Measurements from ENCODE around the gene ZNF683. TPM values are rescaled to one million over a fixed set of nuclear protein-coding genes. Genes with fewer than 3 reads are reported as not detected.
"Not testable (repeated sequence)": the region's sequence is repeated elsewhere in the genome, so short reads cannot be mapped to it uniquely, and the experiment has no call there.

ZNF683 gene
- not detected for total RNA-seq

- not testable (repeated sequence) for DNase-seq
These were observed at the start of gene ZNF683 for GRCh38 chr1:26372611-26373010. ZNF683 (minus strand) TSS chr1:26372750; CDS start chr1:26368571, 4,179 bp downstream.

- no peak for DNase-seq
These were observed 46.9 kb upstream of the ZNF683 start for GRCh38 chr1:26419494-26419893.

- no peak for DNase-seq
These were observed 46.4 kb upstream of the ZNF683 start for GRCh38 chr1:26418865-26419349.

DNA sequence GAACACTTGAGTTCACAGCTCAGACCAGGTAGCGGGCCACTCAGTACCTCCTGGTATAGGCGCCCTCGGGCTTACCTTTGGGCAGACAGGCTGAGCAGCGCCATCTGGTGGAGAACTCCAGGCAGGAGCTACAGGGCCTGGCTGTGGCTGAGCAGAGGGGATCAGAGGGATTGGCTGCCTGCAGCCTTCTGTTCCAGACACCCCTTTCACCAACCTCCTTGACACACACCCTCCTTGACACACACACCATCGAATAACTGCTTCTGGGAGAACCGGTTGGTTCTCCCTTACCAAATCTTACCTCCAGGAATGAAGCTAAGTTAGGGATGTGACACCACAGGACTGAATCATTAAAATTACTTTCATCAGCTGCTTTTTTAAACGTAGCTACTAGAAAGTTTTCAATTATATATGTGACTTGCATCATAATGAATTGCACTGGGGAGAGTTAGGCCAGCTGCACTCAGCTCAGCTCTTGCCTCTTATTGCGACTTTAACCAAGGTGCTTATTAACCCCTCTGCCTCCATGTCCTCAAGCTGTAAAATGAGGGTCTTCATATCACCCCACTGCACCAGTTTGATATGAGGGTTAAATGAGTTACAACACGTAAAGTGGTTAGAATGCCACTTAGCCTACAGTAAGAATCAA, 44.7 kb upstream of the ZNF683 start:
- DNase-seq, result peak; percentile 16

DNA sequence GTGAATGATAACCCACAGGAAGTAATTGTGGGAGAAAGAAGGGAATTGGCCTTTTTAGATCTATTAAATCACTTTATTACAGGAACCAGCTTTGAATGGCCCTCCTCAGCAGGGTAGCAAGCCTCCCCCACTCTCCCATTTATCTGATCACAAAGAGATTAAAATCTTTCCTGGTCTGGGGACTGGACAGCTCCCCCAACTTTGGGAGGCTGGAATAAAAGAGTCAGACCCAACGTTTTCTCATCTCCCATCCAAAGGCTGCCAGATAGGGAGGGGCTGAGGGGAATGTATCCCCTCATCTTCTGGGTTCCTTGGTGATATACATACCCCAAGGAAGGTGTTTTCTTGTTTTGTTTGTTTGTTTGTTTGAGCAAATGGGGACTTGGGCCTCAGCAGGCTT, 40.5 kb upstream of the ZNF683 start:
- no peak for DNase-seq

DNA sequence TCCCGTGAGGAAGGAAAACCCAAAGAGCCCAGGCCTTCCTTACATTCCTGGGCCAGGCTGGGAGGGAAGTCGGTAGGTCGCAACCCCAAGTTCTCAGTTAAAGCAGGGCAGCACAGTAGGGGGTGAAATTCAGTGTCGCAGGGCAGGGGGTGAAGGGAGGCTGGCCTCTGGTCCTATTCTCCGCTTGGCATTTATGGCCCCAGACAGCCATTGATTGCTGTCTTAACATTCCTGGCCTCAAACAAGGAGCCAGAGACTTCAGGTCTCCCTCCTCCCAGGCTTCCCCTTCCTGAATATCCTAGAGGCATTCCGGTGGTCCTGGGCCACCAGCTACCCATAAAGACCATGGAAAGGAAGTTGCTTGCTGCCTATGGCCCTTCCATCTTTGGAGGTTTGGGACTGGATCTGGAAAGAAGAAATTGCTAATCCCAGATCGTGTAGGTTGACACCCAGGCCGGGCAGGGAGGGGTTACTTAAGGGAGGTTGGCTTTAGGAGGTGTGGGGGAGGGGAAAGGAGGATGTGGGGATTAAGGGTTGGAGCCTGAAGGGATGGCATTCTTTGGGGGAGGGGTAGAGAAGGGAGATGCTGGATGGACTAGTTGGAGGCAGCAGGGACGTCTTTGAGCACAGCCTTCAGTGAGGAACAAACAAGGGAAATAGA, 39.8 kb upstream of the ZNF683 start:
- DNase-seq, result no peak

DNA sequence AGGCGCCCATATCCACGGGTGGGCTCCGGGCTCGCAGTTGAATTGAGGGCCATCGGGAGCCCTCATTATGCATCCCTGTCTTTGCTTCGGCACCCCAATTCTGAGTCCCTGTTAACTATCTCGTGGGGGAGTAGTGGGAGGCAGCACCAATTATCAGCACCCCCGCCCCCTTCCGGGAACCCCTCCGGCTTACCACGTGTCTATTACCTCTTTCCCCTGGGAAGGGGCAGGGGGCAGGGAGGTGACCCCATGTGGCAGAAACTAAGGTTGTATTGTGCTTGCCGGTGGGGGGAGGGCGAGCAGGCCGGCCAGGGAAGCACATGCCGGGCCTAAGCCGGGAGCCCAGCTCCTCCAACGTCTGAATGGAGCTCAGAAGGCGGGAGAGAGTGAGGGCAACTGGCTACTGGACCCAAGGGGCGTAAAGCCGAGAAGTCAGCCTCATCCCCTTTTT, 39.1 kb upstream of the ZNF683 start:
- no peak for DNase-seq

DNA sequence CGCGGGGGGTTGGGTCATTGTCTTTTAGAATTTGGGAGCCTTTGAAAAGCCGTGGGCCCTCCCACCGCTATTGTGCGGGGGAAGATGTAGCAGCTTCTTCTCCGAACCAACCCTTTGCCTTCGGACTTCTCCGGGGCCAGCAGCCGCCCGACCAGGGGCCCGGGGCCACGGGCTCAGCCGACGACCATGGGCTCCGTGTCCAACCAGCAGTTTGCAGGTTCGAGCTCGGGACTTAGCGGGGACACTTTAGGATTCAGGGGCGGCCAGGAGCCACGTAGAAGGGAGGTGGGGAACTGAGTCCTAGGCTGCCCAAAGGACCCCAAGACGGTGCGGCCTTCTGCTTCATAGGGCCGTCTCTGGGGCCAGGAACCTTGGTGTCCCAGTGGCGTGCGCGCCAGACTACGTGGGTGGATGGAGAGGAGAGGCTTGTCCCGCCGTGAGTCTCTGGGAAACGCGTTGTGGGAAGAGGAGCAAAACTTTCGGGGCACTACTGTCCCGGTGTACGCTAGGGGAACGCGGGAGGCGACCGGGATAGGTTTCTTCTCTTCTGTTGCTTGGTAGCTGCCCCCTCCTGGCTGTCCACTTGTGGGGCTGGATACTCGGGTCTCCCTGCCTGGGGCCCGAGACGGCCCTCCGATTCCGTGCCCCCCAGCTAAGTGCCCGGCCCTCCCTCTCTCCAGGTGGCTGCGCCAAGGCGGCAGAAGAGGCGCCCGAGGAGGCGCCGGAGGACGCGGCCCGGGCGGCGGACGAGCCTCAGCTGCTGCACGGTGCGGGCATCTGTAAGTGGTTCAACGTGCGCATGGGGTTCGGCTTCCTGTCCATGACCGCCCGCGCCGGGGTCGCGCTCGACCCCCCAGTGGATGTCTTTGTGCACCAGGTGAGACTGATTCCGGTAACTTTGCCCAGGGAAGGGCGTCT, 38.4 kb upstream of the ZNF683 start, which contains the start of gene LIN28A:
LIN28A (plus strand) TSS at position 112 of the 918 bp plus-strand sequence; CDS start at position 187, 75 bp downstream.
- DNase-seq, result no peak

DNA sequence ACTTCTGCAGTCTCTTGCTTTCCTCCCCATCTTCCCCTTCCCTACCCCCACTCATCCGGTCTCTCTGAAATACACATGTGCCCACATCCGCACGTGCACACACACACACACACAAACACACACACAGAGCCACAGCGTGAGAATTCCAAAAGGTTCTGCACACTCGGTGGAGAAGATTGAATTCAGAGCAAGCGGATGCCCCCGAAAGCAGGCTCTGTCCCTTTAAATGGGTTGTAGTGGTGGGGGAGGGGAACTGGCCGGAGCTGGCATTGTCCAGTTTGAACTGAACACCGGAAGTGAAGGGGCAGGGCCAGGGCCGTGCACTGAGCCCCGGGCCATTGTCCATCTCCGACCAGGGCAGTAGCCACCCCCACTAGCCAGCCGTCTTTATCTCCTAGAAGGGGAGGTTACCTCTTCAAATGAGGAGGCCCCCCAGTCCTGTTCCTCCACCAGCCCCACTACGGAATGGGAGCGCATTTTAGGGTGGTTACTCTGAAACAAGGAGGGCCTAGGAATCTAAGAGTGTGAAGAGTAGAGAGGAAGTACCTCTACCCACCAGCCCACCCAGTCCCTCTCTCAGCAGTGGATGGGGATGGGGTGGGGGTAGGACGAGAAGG, 36.7 kb upstream of the ZNF683 start:
- no peak for DNase-seq

DNA sequence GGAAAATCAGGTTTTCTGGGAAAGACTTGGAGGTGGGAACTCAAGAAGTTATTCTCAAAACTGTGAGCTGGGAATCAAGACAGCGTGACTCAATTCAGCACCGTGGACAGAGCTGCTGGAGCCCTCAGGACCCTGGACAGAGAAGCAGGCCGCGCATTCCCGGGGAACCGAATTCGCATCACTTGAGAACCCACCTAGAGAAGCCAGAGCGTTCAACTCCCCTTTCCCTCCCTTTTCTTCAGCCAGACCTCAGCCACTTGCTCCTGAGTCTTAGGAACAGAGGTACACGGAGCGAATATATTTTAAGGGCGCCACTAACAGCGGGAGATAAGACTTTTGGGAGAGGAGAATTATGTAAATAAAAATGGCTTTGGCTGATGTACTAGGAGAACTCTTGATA, 36.1 kb upstream of the ZNF683 start:
- DNase-seq, result peak; percentile 72

DNA sequence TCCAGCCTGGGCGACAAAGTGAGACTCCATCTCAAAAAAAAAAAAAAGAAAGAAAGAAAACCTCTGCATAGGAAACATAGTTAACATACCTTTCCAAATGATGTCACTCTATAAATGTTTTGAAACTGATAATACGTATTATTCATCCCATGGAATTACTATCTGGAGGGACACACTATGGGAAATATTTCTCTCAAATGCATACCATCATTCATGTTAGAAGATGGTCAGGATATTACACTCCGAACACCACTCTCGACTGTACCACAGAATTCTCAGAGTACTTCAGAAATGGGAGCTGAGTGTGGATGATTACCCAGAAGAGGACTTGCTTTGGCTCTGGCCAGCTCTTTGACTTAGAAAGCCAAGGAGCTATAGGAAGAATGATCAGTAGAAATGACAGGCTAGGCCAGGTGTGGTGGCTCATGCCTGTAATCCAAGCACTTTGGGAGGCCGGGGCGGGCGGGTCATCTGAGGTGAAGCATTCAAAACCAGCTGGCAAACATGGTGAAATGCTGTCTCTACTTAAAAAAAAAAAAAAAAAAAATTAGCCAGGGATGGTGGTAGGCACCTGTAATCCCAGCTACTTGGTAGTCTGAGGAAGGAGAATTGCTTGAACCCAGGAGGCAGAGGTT, 32.8 kb upstream of the ZNF683 start:
- DNase-seq, result no peak

DNA sequence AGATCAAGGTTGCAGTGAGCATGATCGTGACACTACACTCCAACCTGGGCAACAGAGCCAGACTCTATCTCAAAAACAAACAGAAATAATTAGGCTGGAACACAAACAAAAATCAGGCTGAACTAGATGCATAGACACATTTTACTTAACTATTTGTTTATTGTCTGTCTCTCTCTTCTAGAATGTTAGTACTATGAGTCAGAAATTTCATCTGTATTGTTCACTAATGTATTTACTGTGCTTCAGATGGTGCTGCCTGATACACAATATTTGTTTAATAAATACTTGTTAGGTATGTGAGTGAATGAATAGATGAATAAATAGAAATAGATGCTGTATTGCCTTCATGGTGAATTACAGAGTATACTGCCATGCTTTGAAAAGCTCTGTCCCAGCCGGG, 32.1 kb upstream of the ZNF683 start:
- DNase-seq, result no peak

DNA sequence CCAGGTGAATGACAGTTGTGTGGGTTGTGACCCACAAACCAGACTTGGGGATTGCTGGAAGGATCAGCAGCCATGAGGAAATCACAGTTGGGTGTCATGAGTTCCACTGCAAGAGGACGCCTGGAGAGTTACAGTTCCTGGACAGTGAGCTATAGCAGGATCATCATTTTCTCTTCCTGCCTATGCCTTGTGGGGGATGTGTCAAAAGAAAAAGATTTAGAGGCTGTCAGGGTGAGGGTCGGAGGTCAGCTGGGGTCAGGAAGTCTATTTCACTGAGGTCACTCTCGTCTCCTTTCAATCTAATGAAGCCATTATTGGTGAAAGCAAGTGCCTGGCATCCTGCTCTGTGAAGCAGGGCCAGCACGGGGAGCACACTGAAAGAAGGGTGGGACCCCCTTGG, 31.1 kb upstream of the ZNF683 start:
- DNase-seq, result no peak

- no peak for DNase-seq
These were observed 29.3 kb upstream of the ZNF683 start for GRCh38 chr1:26401891-26402290.

DNA sequence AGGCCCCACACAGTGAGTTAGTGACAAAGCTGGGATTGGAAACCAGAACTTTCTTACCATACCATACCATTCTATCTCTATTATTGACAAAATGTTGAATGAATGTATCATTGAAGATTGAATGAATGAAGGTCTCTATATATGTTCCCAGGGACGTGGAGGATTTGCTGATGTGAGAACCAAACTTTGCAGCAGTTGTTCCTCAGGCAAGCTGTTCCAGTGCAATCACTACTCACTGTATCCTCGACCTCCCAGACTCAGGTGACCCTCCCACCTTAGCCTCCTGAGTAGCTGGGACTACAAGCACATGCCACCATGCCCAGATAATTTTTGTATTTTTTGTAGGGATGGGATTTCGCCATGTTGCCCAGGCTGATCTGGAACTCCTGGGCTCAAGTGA, 26.5 kb upstream of the ZNF683 start:
- no peak for DNase-seq

DNA sequence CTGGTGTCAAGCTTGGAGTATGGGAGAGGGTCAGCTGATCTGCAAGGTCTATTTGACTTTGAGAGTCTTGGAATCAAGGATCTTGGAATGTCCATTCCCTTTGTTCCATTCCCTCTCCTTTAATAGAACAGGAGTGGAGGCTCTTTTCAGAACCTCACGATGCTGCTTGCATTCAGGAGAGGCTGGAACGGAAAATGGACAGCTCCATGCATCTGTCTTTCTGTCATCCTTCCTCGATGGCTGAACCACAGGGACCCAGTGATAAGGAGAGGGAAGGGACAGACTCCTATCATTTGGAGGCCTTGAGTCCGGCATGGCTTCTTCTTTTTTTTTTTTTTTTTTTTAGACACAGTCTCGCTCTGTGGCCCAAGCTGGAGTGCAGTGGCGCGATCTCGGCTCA, 23.2 kb upstream of the ZNF683 start:
- no peak for DNase-seq

- no peak for DNase-seq
These were observed 18.9 kb upstream of the ZNF683 start for GRCh38 chr1:26391450-26391849.

DNA sequence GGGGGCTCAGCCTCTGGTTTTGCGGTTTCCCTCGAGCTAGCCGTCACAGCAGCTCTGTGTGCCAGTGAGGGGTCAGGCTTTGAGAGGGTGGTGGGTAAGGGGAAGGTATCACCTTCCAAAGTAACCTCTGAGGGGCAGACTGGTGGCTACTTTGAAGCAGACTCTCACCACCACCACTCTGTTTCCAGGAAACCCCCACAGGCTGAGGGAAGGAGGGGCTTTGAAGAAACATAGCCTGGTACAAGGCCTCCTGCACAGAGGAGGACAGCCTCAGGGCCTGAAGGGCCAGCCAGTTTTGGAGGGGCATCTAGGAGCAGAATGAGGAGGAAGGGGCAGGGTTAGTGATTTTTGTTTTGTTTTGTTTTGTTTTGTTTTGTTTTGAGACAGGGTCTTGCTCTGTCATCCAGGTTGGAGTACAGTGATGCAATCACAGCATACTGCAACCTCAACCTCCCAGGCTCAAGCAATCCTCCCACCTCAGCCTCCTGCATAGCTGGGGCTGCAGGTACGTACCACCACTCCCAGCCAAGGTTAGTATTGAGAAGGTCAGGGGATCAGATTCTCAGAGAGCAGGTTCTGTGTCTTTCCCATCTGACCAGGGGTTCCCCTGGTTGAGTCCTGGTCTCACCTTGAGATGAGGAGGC, 17.2 kb upstream of the ZNF683 start:
- no peak for DNase-seq

- no peak for DNase-seq
These were observed 16.4 kb upstream of the ZNF683 start for GRCh38 chr1:26388791-26389445.

DNA sequence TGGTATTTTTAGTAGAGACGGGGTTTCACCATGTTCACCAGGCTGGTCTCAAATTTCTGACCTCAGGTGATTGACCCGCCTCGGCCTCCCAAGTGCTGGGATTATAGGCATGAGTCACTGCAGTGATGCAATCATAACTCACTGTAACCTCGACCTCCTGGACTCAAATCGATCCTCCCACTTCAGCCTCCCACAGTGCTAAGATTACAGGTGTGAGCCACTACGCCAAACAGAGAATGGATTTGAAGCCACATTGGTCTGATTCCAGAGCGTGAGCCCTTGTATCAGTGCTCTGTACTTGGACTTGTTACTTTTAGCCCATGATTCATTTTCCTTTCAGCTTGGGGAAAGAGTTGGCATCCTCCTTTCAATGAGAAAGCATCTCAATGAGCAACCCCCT, 14.9 kb upstream of the ZNF683 start:
- DNase-seq, result no peak

GRCh38 chr1:26385063-26385462, 12.5 kb upstream of the ZNF683 start:
- DNase-seq, result not testable (repeated sequence)
